Subcutaneous preadipocyte (primary cell): Measurements from ENCODE around the gene SMPX. TPM values are rescaled to one million over a fixed set of nuclear protein-coding genes. Genes with fewer than 3 reads are reported as not detected.

Source experiments
- total RNA-seq: library from RNA; depleted of rRNA; stranded (reverse); fragments of >200 nt; gene quantifications from 2 replicates; pipeline ENCODE4 v1.2.3, GENCODE V29; 2012

The SMPX gene
- not detected in 2 replicates for total RNA-seq

GRCh38 chrX:21757960-21758359 lies at the start of gene SMPX:
Gene SMPX (minus strand): TSS chrX:21758116. CDS start chrX:21754290, 3,826 bp downstream.

GRCh38 chrX:21658152-21658737 lies 99.7 kb downstream of the SMPX start, which contains the start of gene KLHL34:
Gene KLHL34 (minus strand): TSS chrX:21658330. CDS start chrX:21657788, 542 bp downstream.

Other genes with a start within 250 kb of the SMPX start
- not detected in 2 replicates for gene KLHL34, start 99.8 kb downstream of the SMPX start, total RNA-seq
- 8.5 and 9.6 TPM in 2 replicates for gene MBTPS2, start 81.5 kb upstream of the SMPX start, total RNA-seq
- gene YY2, start 97.9 kb upstream of the SMPX start, total RNA-seq: 1.6 and 2.2 TPM in 2 replicates
- gene SMS, start 182.6 kb upstream of the SMPX start, total RNA-seq: 124 and 194 TPM in 2 replicates